Putamen (tissue), 1 donor: ENCODE results near the gene ALX3.

Source experiments
- DNase-seq: peaks from one replicate; pipeline ENCODE4 v3.0.0-alpha.2; 2016; ENCODE audit warnings: low spot score

Gene ALX3

GRCh38 chr1:110070671-110071242, at the start of gene ALX3:
ALX3 (minus strand) TSS chr1:110070672; CDS start chr1:110070612, 60 bp downstream.
- DNase-seq: no peak

GRCh38 chr1:110119843-110120242, 49.4 kb upstream of the ALX3 start:
- DNase-seq: no peak

- no peak for DNase-seq
Observed at GRCh38 chr1:110118636-110119396, 48.3 kb upstream of the ALX3 start.

GRCh38 chr1:110114784-110115183, 44.3 kb upstream of the ALX3 start:
- no peak for DNase-seq

- DNase-seq: no peak
Observed at GRCh38 chr1:110114173-110114572, 43.7 kb upstream of the ALX3 start.

- DNase-seq: no peak
Observed at GRCh38 chr1:110113551-110113950, 43.1 kb upstream of the ALX3 start.

GRCh38 chr1:110112656-110113055, 42.2 kb upstream of the ALX3 start:
- no peak for DNase-seq

GRCh38 chr1:110112143-110112542, 41.7 kb upstream of the ALX3 start, which contains the start of gene UBL4B:
UBL4B (plus strand) TSS chr1:110112443; CDS start chr1:110112535, 92 bp downstream.
- DNase-seq: no peak

- DNase-seq: no peak
Observed at GRCh38 chr1:110111081-110111480, 40.6 kb upstream of the ALX3 start.

GRCh38 chr1:110107867-110108469, 37.5 kb upstream of the ALX3 start:
- no peak for DNase-seq

GRCh38 chr1:110106013-110106941, 35.8 kb upstream of the ALX3 start:
- peak; percentile 44 for DNase-seq

GRCh38 chr1:110102081-110102480, 31.6 kb upstream of the ALX3 start:
- DNase-seq: no peak

- DNase-seq: no peak
Observed at GRCh38 chr1:110100335-110100734, 29.9 kb upstream of the ALX3 start.

- no peak for DNase-seq
Observed at GRCh38 chr1:110098222-110099026, 28.0 kb upstream of the ALX3 start.

GRCh38 chr1:110097507-110098221, 27.2 kb upstream of the ALX3 start:
- DNase-seq: no peak

- no peak for DNase-seq
Observed at GRCh38 chr1:110094931-110095654, 24.6 kb upstream of the ALX3 start.

GRCh38 chr1:110092991-110093390, 22.5 kb upstream of the ALX3 start:
- DNase-seq: no peak

- DNase-seq: no peak
Observed at GRCh38 chr1:110091791-110092190, 21.3 kb upstream of the ALX3 start.

- DNase-seq: no peak
Observed at GRCh38 chr1:110091381-110091780, 20.9 kb upstream of the ALX3 start.
